HL-60 (cell line): ENCODE data around the gene ATG5.

Source experiments
- DNase-seq, 2 experiments: peaks; one replicate each; pipeline ENCODE4 v3.0.0-alpha.2; 2010 to 2020; ENCODE audit warnings: low read depth in 1 of 2, low spot score in 1 of 2
- H3K27ac ChIP-seq: fragments of 250-450 bp; sonication (Bioruptor Pico); replicated peaks from 2 replicates; pipeline ENCODE4 v1.5.1; 2020; ENCODE audit warnings: mild to moderate bottlenecking, moderate library complexity
- H3K27me3 ChIP-seq: fragments of 250-450 bp; sonication (Bioruptor Pico); 2 replicates; pipeline ENCODE4 v1.5.1; 2021; ENCODE audit warnings: mild to moderate bottlenecking, moderate library complexity; ENCODE audit not compliant: insufficient read depth, poor library complexity, severe bottlenecking
- H3K4me3 ChIP-seq: replicated peaks from 2 replicates; pipeline ENCODE4 v1.5.1; 2011; ENCODE audit warnings: mild to moderate bottlenecking, control low read depth, low read length; ENCODE audit not compliant: insufficient read depth
- GABPA ChIP-seq: IDR thresholded peaks from 2 replicates; pipeline ENCODE4 v1.6.1; 2012; ENCODE audit warnings: low read depth
- POLR2AphosphoS5 ChIP-seq: IDR thresholded peaks from 2 replicates; pipeline ENCODE4 v1.6.1; 2012; ENCODE audit warnings: low read depth
- SPI1 ChIP-seq: IDR thresholded peaks from 2 replicates; pipeline ENCODE4 v1.6.1; 2012; ENCODE audit warnings: low read depth, mild to moderate bottlenecking, borderline replicate concordance
- TF ChIP-seq, protein P1 (sequence below): IDR thresholded peaks from one replicate; pipeline ENCODE4 v1.5.1; 2011; ENCODE audit warnings: low read length, control low read depth, inconsistent platforms; ENCODE audit not compliant: insufficient read depth
- TF ChIP-seq, protein P2 (sequence below): IDR thresholded peaks from 2 replicates; pipeline ENCODE4 v1.6.1; 2012; ENCODE audit warnings: low read depth; ENCODE audit not compliant: insufficient replicate concordance

The ATG5 gene

DNA sequence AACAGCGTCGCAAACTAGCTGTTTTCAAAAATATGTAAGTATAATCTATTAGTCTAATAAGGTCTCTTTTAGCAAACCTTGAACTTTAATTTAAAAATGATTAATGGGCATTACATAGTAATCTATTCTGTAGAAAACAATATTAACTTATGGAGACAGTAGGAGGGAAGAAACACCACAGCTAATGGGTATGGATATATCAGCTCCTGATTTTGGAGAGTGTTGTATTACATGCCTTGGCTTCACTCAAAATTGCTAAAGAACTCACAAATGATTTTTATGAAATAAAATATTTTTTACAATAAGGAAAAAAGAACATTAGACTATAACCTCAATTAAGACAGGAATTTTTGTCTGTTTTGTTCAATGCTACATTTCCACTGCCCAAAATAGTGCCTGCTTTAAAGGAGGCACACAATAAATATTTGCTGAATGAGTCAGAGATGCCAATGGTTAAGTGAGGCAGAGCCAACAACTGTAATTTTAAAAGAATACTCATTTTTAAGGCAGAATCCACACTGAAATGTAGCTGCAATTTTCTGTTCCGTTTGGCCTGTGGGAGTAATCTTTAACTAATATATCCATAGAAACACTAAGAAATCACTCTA, 15.7 kb downstream of the ATG5 start:
- no peak for TF ChIP-seq GABPA
- no peak for TF ChIP-seq POLR2AphosphoS5
- TF ChIP-seq, protein P1, sequence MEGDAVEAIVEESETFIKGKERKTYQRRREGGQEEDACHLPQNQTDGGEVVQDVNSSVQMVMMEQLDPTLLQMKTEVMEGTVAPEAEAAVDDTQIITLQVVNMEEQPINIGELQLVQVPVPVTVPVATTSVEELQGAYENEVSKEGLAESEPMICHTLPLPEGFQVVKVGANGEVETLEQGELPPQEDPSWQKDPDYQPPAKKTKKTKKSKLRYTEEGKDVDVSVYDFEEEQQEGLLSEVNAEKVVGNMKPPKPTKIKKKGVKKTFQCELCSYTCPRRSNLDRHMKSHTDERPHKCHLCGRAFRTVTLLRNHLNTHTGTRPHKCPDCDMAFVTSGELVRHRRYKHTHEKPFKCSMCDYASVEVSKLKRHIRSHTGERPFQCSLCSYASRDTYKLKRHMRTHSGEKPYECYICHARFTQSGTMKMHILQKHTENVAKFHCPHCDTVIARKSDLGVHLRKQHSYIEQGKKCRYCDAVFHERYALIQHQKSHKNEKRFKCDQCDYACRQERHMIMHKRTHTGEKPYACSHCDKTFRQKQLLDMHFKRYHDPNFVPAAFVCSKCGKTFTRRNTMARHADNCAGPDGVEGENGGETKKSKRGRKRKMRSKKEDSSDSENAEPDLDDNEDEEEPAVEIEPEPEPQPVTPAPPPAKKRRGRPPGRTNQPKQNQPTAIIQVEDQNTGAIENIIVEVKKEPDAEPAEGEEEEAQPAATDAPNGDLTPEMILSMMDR: no peak
- no peak for TF ChIP-seq SPI1
- TF ChIP-seq, protein P2, sequence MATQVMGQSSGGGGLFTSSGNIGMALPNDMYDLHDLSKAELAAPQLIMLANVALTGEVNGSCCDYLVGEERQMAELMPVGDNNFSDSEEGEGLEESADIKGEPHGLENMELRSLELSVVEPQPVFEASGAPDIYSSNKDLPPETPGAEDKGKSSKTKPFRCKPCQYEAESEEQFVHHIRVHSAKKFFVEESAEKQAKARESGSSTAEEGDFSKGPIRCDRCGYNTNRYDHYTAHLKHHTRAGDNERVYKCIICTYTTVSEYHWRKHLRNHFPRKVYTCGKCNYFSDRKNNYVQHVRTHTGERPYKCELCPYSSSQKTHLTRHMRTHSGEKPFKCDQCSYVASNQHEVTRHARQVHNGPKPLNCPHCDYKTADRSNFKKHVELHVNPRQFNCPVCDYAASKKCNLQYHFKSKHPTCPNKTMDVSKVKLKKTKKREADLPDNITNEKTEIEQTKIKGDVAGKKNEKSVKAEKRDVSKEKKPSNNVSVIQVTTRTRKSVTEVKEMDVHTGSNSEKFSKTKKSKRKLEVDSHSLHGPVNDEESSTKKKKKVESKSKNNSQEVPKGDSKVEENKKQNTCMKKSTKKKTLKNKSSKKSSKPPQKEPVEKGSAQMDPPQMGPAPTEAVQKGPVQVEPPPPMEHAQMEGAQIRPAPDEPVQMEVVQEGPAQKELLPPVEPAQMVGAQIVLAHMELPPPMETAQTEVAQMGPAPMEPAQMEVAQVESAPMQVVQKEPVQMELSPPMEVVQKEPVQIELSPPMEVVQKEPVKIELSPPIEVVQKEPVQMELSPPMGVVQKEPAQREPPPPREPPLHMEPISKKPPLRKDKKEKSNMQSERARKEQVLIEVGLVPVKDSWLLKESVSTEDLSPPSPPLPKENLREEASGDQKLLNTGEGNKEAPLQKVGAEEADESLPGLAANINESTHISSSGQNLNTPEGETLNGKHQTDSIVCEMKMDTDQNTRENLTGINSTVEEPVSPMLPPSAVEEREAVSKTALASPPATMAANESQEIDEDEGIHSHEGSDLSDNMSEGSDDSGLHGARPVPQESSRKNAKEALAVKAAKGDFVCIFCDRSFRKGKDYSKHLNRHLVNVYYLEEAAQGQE: no peak
- H3K27me3 ChIP-seq: no peaks in the 10 kb centered on the region
- no peak for DNase-seq
- no peak overlapping the region for H3K27ac ChIP-seq
- H3K4me3 ChIP-seq: no peak overlapping the region

DNA sequence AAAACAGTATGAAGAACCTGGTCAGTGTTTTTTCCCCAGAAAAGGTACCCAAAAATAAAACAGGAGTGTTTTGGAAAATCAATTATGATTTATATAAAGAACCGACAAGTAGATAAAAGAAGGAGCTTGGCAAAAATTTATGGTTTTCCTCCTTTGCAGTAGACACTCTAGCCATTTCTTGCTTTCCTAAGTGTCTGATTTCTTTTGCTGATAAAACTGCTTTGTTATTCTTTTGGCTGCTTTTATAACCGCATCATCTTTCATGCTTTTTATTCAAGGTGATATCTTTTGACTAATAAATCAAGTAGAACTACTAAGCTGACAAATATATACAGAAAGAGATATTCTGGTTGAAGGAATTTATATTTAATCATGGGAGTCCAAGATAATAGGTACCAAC, 16.6 kb downstream of the ATG5 start:
- Histone ChIP-seq H3K27me3 (no peaks in the 10 kb centered on the region), H3K27ac (no peak overlapping the region), H3K4me3 (no peak overlapping the region)
- TF ChIP-seq SPI1: no peak
- TF ChIP-seq, protein P1: no peak
- no peak for DNase-seq

- H3K27me3 ChIP-seq: no peaks in the 10 kb centered on the region
- no peak overlapping the region for H3K4me3 ChIP-seq
- TF ChIP-seq, protein P1: no peak
- TF ChIP-seq, protein P2: no peak
- TF ChIP-seq SPI1 (no peak), POLR2AphosphoS5 (no peak), GABPA (no peak)
- no peak for DNase-seq
- H3K27ac ChIP-seq: no peak overlapping the region
Observed at GRCh38 chr6:106305740-106306139, 19.8 kb downstream of the ATG5 start.

- Histone ChIP-seq H3K27me3 (no peaks in the 10 kb centered on the region), H3K4me3 (no peak overlapping the region), H3K27ac (no peak overlapping the region)
- TF ChIP-seq, protein P2: no peak
- TF ChIP-seq SPI1: no peak
- no peak for TF ChIP-seq POLR2AphosphoS5
- TF ChIP-seq, protein P1: no peak
- TF ChIP-seq GABPA: no peak
- DNase-seq: no peak
Observed at GRCh38 chr6:106300944-106301343, 24.6 kb downstream of the ATG5 start.
